Ascending aorta (tissue), 2 donors: ENCODE data around the gene GFOD1. TPM values are rescaled to one million over a fixed set of nuclear protein-coding genes. Genes with fewer than 3 reads are reported as not detected.
A peak's percentile ranks its signal among the peaks of the same experiment; 100 is the strongest.
"Not testable (repeated sequence)": the region's sequence is repeated elsewhere in the genome, so short reads cannot be mapped to it uniquely, and the experiment has no call there.

Experiments
- DNase-seq, 2 donors: peaks; one replicate each; pipeline ENCODE4 v3.0.0-alpha.2; 2019; ENCODE audit warnings: low spot score in 2 of 2
- H3K27ac ChIP-seq, 2 donors: fragments of 200-600 bp; sonication (generic); one replicate each; pipeline ENCODE4 v1.5.1; 2016 to 2017; ENCODE audit warnings: mild to moderate bottlenecking in 1 of 2
- H3K27me3 ChIP-seq: fragments of 200-600 bp; sonication (generic); one replicate; pipeline ENCODE4 v1.5.1; 2017
- H3K36me3 ChIP-seq, 2 donors: fragments of 200-600 bp; sonication (generic); one replicate each; pipeline ENCODE4 v1.5.1; 2016
- H3K4me1 ChIP-seq, 2 donors: fragments of 200-600 bp; sonication (generic); one replicate each; pipeline ENCODE4 v1.5.1; 2016 to 2017; ENCODE audit warnings: mild to moderate bottlenecking in 1 of 2
- H3K4me3 ChIP-seq, 2 donors: fragments of 200-600 bp; sonication (generic); one replicate each; pipeline ENCODE4 v1.5.1; 2016 to 2017; ENCODE audit warnings: mild to moderate bottlenecking in 1 of 2
- H3K9me3 ChIP-seq, 2 donors: fragments of 200-600 bp; sonication (generic); one replicate each; pipeline ENCODE4 v1.5.1; 2016
- CTCF ChIP-seq, 3 experiments: fragments of 200-600 bp in 2 of 3; fragments of 450-650 bp in 1 of 3; sonication (generic) in 2 of 3; IDR thresholded peaks; one replicate each; pipeline ENCODE4 v1.5.1; 2016 to 2019; ENCODE audit warnings: antibody characterized with exemption in 3 of 3, mild to moderate bottlenecking in 1 of 3, moderate library complexity in 1 of 3
- intact Hi-C: fragments of 100-400 bp; cut with DNase I; formaldehyde crosslinking; loops from one replicate; pipeline ENCODE4 v1.15.1; 2023
- total RNA-seq: library from RNA; depleted of rRNA; stranded (reverse); fragments of >200 nt; gene quantifications from one replicate; pipeline ENCODE4 v1.1.0, GENCODE V29; 2016

Gene GFOD1
- total RNA-seq, 1 donor from 2014 or later, result 28.7 TPM

GRCh38 chr6:13461805-13462204 lies 25.6 kb downstream of the GFOD1 start:
- intact Hi-C loops, result no loop called here
- H3K27ac ChIP-seq, result no peak overlapping the region
- H3K4me1 ChIP-seq, result no peaks in the 10 kb centered on the region
- TF ChIP-seq CTCF (IDR thresholded peaks at IDR 0.05), result no peak
- DNase-seq, result no peak
- peaks cover 0 to 3% of the 10 kb centered on the region in 2 donors for H3K36me3 ChIP-seq
- no peak overlapping the region for H3K4me3 ChIP-seq
- H3K27me3 ChIP-seq, result no peaks in the 10 kb centered on the region
- H3K9me3 ChIP-seq, result no peaks in the 10 kb centered on the region

- no peaks in the 10 kb centered on the region for H3K27me3 ChIP-seq
- H3K36me3 ChIP-seq, result peaks cover 0 to 3% of the 10 kb centered on the region in 2 donors
- no peaks in the 10 kb centered on the region for H3K4me1 ChIP-seq
- intact Hi-C loops, result no loop called here
- no peak for TF ChIP-seq CTCF (IDR thresholded peaks at IDR 0.05)
- no peak for DNase-seq
- no peak overlapping the region for H3K4me3 ChIP-seq
- H3K9me3 ChIP-seq, result no peaks in the 10 kb centered on the region
- H3K27ac ChIP-seq, result no peak overlapping the region
These were observed 26.1 kb downstream of the GFOD1 start for GRCh38 chr6:13461307-13461706.

GRCh38 chr6:13460289-13460688 lies 27.1 kb downstream of the GFOD1 start:
- intact Hi-C loops, H3K9me3 ChIP-seq, DNase-seq, H3K27me3 ChIP-seq, H3K36me3 ChIP-seq, H3K4me3 ChIP-seq, H3K4me1 ChIP-seq, H3K27ac ChIP-seq: not testable (repeated sequence)

GRCh38 chr6:13457577-13457976 lies 29.8 kb downstream of the GFOD1 start:
- intact Hi-C loops, result no loop called here
- TF ChIP-seq CTCF (IDR thresholded peaks at IDR 0.05), result no peak
- H3K27ac ChIP-seq, result no peak overlapping the region
- H3K4me1 ChIP-seq, result peaks cover 0 to 6% of the 10 kb centered on the region in 2 donors
- H3K4me3 ChIP-seq, result no peak overlapping the region
- no peaks in the 10 kb centered on the region for H3K9me3 ChIP-seq
- no peaks in the 10 kb centered on the region for H3K36me3 ChIP-seq
- no peak for DNase-seq
- no peaks in the 10 kb centered on the region for H3K27me3 ChIP-seq

- H3K4me3 ChIP-seq, result no peak overlapping the region
- no peak overlapping the region for H3K27ac ChIP-seq
- peaks cover 0 to 2% of the 10 kb centered on the region in 2 donors for H3K36me3 ChIP-seq
- H3K4me1 ChIP-seq, result peaks cover 0 to 6% of the 10 kb centered on the region in 2 donors
- DNase-seq, result peak in 1 of 2 donors; percentile 59
- H3K9me3 ChIP-seq, result no peaks in the 10 kb centered on the region
- no peaks in the 10 kb centered on the region for H3K27me3 ChIP-seq
- intact Hi-C loops, result no loop called here
- no peak for TF ChIP-seq CTCF (IDR thresholded peaks at IDR 0.05)
These were observed 31.8 kb downstream of the GFOD1 start for GRCh38 chr6:13455552-13455966.

- H3K4me3 ChIP-seq, result no peak overlapping the region
- H3K27ac ChIP-seq, result no peak overlapping the region
- peaks cover 0 to 2% of the 10 kb centered on the region in 2 donors for H3K36me3 ChIP-seq
- H3K4me1 ChIP-seq, result peaks cover 0 to 6% of the 10 kb centered on the region in 2 donors
- no peaks in the 10 kb centered on the region for H3K9me3 ChIP-seq
- peak; percentile 26 to 77 for DNase-seq
- H3K27me3 ChIP-seq, result no peaks in the 10 kb centered on the region
- intact Hi-C loops, result no loop called here
- TF ChIP-seq CTCF (IDR thresholded peaks at IDR 0.05), result no peak
These were observed 32.8 kb downstream of the GFOD1 start for GRCh38 chr6:13454286-13455221.
